Stimulated activated CD8-positive, alpha-beta memory T cell treated with anti-CD3 and anti-CD28 coated beads, Interleukin-12 subunit alpha, Interleukin-12 subunit beta, amount 100 ng/mL, for 1 hour (primary cell): ENCODE measurements around the gene DRC7.
"Not testable (repeated sequence)": the region's sequence is repeated elsewhere in the genome, so short reads cannot be mapped to it uniquely, and the experiment has no call there.

Experiments
- DNase-seq: peaks from one replicate; pipeline ENCODE4 v3.0.0-alpha.2; 2020; ENCODE audit warnings: low read depth

The DRC7 gene

DNA sequence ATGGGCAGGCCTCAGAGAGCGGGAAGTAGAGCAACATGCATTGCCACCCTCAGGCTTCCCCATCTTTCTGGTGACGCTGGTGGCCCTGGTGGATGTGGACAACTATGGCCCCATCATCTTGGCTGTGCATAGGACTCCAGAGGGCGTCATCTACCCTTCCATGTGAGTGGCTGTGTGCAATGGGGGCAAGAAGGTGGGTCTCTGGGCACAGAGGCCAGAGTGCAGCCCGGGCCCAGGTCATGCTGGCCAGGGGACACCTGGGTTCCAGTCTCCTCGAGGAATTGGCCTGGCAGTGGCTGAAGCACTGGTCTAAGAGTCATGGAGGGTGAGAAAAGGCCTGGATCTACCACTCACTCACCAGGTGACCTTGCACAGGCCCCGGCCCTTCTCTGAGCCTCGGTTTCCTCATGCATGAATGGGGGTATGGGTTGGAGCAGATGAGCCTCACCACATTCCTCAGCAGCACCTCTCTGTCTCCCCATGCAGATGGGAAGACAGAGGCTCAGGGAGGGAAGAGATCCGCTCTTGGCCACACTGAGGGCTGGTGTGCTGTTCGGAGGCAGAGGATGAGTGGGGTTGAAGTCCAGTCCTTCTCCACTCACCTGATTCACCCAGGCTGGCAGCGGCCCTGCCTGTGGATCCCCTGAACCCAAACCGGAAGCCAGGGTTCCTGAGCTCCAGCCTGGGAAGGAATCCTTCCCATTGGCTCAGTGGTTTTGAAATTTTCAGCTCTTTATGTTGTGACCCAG, 33.7 kb upstream of the DRC7 start:
- DNase-seq: no peak

DNA sequence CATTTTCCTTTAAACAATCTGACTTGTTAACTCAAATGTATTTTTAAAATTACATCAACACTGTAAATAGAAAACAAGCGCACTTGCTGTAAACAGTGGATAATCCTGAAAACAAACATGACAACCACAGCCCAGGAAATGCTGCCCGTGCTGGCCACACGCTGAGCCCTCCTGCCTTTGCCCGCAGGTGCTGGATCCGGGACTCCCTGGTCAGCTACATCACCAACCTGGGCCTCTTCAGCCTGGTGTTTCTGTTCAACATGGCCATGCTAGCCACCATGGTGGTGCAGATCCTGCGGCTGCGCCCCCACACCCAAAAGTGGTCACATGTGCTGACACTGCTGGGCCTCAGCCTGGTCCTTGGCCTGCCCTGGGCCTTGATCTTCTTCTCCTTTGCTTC, 33.1 kb upstream of the DRC7 start:
- DNase-seq: no peak

DNA sequence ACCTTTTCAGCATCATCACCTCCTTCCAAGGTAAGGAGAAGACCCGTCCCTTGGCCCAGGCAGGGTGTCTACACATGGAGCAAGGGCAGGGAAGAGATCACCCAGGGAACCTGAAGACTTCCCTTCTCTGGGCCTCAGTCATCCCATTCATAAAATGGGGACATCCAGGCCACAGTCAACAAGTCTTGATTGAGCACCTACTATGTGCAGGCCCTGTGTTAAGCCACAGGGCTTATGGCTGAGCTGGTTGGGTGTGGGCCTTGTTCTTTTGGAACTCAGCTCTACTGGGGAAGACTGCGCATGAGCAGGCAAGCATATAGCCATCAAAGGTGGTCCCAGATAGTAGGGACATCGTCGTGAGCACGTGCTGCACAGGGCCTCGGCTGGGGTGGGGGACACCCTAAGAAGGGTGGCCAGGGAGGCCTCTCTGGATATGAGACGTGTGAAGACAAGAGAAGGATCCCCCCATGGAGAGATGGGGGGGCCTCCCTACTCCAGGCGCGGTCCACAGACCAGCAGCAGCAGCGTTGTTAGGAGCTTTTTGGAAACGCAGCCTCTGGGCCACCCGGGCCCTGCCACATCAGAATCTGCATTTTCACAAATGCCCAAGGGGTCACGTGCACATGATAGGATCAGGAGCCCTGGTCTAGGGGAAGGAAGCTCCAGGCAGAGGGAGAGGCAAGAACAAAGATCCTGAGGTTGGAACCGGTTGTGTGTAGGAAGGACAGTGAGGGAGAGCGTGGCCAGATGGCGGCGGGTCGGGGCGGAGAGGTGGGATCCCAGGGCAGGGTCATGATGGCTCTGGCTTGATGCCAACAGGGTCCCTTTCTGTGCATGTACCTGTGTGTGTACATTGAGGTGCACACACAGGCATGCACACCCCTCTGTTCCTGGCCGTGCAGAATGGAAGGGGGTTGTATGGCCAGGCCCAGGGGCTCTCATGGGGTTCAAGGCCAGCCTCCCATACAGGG, 32.4 kb upstream of the DRC7 start:
- DNase-seq: no peak

DNA sequence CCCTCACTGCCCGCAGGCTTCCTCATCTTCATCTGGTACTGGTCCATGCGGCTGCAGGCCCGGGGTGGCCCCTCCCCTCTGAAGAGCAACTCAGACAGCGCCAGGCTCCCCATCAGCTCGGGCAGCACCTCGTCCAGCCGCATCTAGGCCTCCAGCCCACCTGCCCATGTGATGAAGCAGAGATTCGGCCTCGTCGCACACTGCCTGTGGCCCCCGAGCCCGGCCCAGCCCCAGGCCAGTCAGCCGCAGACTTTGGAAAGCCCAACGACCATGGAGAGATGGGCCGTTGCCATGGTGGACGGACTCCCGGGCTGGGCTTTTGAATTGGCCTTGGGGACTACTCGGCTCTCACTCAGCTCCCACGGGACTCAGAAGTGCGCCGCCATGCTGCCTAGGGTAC, 31.2 kb upstream of the DRC7 start:
- DNase-seq: no peak

DNA sequence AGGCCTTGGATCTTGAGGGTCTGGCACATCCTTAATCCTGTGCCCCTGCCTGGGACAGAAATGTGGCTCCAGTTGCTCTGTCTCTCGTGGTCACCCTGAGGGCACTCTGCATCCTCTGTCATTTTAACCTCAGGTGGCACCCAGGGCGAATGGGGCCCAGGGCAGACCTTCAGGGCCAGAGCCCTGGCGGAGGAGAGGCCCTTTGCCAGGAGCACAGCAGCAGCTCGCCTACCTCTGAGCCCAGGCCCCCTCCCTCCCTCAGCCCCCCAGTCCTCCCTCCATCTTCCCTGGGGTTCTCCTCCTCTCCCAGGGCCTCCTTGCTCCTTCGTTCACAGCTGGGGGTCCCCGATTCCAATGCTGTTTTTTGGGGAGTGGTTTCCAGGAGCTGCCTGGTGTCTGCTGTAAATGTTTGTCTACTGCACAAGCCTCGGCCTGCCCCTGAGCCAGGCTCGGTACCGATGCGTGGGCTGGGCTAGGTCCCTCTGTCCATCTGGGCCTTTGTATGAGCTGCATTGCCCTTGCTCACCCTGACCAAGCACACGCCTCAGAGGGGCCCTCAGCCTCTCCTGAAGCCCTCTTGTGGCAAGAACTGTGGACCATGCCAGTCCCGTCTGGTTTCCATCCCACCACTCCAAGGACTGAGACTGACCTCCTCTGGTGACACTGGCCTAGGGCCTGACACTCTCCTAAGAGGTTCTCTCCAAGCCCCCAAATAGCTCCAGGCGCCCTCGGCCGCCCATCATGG, 30.5 kb upstream of the DRC7 start:
- no peak for DNase-seq

DNA sequence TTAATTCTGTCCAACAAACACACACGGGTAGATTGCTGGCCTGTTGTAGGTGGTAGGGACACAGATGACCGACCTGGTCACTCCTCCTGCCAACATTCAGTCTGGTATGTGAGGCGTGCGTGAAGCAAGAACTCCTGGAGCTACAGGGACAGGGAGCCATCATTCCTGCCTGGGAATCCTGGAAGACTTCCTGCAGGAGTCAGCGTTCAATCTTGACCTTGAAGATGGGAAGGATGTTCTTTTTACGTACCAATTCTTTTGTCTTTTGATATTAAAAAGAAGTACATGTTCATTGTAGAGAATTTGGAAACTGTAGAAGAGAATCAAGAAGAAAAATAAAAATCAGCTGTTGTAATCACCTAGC, 30.0 kb upstream of the DRC7 start:
- no peak for DNase-seq

DNA sequence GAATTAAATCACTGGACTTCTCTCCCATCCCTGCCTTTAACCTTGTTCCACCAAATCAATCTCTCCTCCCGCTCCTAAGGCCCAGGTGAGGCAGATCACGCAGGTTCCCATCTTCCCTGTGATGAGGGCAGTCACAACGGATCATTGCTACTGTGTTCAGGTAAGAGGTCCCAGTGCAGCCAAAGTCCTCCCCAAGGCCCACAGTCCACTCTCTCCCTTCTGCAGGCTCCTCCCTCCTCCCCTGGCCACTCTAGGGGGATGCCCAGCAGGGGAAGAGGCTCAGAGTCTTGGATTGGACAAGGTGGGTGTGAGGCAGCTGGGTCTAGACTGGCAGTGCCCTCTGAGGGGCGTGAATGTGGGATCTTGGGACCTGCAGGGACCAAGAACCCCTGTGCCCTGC, 29.1 kb upstream of the DRC7 start:
- no peak for DNase-seq

DNA sequence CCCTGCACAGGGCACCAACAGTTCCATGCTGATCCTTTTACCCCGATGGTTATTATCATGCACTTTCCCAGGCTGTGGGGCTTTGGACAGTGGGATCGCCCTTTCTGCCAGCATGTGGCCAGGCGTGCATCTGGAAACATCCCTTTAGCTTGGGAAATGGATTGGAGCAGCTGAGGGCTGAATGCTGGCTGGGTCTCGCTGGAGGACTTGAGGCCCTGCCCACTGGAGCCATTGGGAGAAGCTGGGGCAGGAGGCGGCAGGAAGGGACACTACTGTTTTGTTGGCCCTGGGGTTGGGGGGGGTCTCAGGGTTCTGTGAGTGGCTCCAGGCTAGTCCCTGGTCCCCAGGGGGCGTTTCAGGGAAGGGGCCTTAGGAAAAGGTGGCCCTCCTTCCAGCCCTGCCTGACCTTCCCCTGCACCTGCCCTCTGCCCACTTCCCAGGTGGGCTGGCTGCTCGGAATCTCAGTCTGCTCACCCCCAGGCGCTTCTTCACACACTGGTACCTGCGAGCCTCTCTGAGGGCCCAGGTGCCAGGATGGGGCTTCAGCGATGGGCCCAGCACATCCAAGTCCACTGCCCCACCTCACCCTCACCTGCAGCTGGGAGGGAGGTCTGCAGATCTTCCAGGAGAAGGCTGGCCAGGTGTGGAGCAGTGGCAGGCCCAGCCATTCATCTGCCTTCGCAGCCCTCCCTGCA, 28.1 kb upstream of the DRC7 start:
- DNase-seq: no peak

DNA sequence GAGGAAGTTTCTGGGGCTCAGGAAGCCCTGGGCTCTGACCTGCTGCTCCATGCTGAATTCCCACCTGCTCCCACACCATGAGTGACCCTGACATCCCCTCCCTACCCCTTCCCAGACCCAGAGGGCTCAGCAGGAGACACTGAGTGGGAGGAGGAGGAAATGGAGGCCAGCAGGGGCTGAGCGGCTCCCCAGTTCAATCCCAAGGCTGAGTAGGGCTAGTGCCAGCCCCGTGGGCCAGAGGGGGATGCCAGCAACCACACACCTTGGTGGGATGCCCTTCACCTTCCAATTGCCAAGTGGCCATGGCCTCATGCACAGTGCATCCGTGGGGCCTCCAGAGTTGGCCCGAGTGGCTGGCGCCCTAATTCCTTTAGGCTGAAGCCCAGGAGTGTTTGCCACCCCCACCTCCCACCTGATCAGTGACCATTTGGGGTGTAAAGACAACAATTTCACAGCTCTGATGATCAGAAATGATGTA, 27.5 kb upstream of the DRC7 start:
- DNase-seq: no peak

DNA sequence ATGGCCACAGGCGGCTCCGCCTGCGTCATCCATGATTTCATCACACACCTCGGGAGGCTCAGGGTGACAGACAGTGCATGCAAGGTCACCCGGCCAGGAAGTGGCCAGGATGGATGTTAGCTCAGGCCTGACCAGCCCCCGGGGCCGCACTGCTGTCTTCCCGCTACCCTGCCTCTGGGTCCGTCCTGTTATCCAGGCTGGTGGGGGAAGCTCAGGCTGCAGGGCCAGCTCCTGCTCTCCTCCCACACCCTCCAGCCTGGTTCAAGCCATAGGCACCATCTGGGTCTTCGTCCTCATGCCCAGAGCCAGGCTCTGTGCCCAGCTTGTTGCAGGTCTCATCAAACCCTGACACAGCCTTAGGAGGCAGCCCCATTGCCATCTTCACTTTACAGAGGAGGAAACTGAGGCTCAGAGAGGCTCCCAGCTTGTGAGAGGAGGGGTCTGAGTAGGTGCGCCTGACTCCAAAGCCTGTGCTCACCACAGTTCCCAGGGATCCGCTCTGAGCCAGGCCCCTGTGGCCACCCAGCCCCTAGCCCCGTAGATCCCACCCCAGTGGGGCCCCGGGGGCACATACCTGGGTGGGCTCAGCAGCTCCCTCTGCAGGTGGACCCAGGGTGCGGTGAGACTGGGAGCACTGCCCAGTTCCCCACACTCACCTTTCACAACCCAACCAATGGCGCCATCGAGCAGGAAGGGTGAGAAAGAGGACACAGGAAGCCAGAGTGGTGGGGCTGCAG, 26.9 kb upstream of the DRC7 start:
- peak; percentile 12 for DNase-seq

DNA sequence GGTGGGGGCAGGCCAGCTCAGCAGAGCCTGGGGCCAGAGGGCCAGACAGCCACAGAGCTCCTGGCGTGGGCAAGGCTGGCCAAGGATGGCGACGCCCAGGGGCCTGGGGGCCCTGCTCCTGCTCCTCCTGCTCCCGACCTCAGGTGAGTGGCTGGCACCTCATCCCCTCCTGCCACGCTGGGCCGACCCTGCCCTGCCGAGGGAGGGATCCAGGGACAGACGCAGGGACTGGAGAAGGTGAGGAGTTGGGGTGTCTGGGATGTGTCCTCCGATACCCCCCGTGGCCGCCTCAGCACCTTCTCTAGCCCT, 26.4 kb upstream of the DRC7 start, which contains the start of gene ADGRG3:
Gene ADGRG3 (plus strand): TSS at position 44 of the 309 bp plus-strand sequence. CDS start 42 bp downstream, at position 86.
- DNase-seq: no peak

DNA sequence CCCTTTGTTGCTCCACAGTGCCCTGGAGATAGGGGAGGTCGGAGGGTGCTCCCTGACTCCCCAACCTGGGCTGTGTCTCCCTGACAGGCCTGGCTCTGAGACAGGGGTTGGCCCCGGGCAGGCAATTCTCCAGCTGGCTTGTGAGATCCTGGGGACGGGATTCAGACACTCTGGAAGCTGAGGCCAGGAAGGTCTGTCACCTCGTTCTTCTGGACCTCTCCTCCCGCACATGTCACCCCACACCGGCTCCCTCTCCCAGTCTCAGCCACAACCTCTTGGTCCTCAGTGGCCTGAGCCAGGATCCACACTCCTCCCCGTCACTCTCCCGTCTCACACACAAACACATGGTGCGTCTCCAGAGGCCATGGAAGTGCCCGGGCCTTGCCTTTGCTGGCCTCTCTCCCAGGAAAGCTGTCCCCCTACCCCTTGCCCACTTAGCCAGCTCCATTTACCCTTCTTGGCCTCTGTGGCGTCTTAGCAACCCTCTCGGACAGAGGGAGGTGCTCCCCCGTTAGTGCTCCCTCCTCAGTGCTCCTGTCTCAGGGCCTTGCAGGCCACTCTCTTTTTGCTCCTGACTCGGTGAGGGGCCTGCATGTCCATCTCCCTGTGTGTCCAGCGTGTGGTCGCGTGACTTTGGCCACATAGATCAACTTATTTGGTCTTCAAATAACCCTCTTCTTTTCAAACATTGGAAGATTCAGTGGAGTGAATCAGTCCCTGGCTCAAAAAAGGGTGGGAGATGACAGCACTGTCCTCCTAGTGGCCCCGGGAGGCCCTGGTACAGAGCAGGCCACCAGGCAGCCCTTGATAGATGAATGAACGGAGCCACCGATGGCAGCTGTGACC, 25.8 kb upstream of the DRC7 start:
- no peak for DNase-seq

DNA sequence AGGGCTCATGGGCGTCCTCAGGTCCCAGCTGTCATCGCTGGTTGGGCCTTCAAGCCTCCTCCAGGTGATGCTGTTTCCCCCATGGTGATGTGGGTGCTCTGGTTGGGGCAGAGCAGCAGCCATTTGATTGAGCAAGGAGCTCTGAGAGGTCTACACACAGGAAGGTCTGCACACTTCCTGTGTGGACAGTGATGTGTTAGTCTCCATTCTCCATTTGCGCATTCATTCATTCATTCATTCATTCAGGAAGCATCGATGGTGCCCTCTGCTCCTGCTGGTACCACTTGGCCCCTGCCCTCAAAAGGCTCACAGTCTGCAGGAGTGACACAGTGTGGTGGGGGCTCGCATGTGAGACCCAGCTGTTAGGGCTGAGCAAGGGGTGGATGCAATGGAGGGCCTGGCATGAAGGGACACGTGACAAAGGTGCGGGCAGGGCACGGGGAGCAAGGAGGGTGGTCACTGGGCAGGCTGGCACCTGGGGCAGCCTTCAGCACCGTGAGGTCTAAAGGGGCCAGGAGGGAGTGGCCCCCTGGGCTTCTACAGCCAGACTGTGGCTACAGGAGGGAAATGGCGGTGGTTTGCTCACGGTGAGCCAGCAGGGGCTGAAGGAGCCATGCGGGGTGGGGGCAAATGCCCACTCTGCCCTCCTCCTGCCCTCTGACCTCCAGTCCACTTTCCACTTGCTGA, 25.0 kb upstream of the DRC7 start:
- no peak for DNase-seq

DNA sequence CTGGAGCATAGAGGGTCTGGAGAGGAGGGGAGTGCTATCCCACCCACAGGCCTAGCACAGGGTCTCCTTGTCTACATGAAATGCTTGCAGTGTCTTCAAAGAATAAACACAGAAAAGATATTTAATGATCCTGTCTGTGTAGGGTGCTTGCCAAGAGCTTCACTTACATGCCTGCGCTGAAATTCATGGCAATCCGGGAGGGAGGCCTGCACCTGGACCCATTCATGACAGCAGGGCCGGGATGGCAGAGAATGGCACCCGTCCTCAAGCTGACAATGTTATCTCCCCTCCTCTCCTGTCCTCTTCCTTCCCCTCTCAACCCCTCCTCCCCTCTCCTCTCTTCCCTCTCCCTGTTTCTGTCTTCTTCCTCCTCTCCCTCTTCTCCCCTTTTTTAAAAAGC, 24.4 kb upstream of the DRC7 start:
- DNase-seq: no peak

DNA sequence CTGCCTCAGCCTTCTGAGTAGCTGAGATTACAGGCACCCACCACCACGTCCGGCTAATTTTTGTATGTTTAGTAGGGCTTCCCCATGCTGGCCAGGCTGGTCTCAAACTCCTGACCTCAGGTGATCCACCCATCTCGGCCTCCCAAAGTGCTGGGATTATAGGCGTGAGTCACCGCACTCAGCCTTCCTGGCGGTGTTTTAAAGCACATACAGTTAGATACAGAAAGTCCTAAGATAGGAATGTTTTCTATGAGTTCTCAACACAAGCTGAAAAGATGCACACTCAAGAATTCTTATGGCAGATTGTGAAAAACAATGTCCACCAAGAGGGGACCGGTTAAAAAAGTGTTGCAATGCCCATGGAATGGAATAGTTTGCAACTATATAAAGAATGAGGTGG, 23.2 kb upstream of the DRC7 start:
- DNase-seq: not testable (repeated sequence)

DNA sequence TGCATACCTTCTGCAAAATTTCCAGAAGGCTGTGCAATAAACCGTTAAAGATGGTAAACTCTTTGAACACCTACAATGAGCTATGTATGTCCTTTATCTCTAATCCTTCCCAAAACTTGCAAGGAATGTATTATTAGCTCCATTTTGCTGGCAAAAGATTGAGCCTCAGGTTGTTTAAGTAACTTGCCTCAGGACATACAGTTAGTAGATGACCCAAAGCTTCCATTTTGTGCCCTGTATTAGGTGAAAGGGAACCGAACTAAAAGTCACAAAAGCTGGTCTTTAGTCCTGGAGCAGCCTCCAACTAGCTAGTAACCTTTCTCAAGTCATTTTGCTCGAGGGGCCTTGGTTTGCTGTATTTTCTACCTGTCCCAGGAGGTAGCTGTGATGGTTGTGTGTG, 22.2 kb upstream of the DRC7 start:
- DNase-seq: no peak

DNA sequence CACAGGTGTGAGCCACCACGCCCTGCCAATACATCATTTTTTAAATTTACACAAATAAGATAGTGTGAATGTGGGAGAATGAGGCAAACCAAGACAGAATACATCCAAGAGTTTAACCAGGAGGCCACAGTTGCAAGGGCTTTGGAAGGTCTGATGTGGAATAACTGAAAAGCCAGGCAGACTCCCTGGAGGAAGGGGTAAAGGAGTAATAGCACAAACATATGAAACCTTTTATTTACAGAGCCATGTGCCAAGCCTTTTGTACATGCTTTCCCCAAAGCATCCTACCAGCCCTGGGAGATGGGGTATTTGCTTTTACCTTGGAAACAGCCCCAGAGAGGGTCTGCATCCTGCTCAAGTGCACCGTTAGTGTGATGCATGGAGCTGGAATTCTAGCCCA, 21.8 kb upstream of the DRC7 start:
- no peak for DNase-seq

DNA sequence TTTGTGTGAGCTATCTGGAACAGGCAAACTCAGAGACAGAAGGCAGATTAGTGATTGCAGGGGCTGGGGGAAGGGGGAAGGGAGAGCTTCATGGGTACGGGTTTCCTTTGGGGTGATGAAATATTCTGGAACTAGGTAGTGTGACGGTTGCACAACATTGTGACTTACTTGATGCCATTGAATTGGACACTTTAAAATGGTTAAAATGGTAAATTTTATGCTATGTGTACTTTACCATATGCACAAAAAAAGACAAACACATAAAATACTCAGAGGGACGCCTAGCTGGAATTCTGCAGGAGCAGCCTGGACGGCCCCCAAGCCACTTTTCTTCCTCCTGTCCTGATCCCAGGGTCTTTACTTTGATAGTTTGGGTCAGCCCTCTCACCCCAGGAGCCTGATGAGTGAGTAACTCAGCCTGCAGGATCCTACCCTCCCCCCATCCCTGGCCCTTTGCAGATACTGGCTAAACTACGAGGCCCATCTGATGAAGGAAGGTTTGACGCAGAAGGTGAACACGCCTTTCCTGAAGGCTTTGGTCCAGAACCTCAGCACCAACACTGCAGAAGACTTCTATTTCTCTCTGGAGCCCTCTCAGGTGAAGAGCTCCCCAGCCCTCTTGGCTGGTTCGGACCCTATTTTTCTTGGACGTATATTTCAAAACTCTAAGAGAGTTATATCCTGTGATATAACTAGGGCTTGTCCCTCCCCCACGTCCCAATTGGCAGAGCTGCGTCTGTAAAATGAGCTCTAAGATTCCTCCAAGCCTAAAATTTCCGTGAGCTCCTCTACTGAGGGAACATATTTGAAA, 18.7 kb upstream of the DRC7 start:
- no peak for DNase-seq

DNA sequence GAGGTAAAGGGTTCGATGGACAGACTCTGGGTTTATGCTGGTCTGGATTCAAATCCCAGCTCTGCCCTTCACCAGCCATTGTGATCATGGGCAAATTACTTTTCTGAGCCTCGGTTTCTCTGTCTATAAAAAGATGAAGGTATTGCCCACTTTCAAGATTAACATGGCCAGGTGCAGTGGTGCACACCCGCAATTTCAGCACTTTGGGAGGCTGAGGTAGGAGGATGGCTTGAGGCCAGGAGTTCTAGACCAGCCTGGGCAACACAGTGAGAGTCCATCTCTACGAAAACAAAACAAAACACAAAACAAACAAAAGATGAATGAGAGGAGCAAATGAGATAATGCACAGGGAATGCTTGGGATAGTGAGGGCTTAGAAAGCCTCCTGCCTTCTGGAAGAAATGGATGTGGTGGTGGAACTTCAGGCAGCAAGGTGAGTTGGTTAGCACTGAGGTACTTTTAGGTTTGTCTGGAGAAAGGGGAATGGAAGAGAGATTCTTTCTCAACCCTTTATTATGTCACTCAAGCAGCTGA, 18.0 kb upstream of the DRC7 start:
- DNase-seq: no peak
